Colonic mucosa (tissue), 4 donors: Measurements from ENCODE around the gene KRTAP10-3. TPM values are rescaled to one million over a fixed set of nuclear protein-coding genes. Genes with fewer than 3 reads are reported as not detected.

Source experiments
- DNase-seq: peaks from one replicate; pipeline ENCODE4 v3.0.0-alpha.2; 2020
- H3K27ac ChIP-seq: fragments of 200-600 bp; one replicate; pipeline ENCODE4 v1.8.0; 2021
- H3K27me3 ChIP-seq: fragments of 200-600 bp; one replicate; pipeline ENCODE4 v1.8.0; 2021
- H3K36me3 ChIP-seq: fragments of 200-600 bp; one replicate; pipeline ENCODE4 v1.8.0; 2021
- H3K4me1 ChIP-seq: fragments of 200-600 bp; one replicate; pipeline ENCODE4 v1.8.0; 2021; ENCODE audit warnings: mild to moderate bottlenecking
- H3K4me3 ChIP-seq: fragments of 200-600 bp; one replicate; pipeline ENCODE4 v1.8.0; 2021
- H3K9ac ChIP-seq, 2 donors: one replicate each; pipeline ENCODE4 v1.7.0; 2013; ENCODE audit warnings: control low read depth in 2 of 2, low read depth in 2 of 2, low read length in 2 of 2
- H3K9me3 ChIP-seq: fragments of 200-600 bp; one replicate; pipeline ENCODE4 v1.8.0; 2021
- intact Hi-C: fragments of 100-400 bp; cut with DNase I; formaldehyde crosslinking; loops from one replicate; pipeline ENCODE4 v1.14.1; 2022
- total RNA-seq, 2 donors: library from RNA; stranded (reverse); fragmentation: NEBNext Ultra II Directional in 1 of 2; extraction: Animal tissue kit (Norgen Biotek cat#: 25700) in 1 of 2; gene quantifications; one replicate each; pipeline ENCODE4 v1.2.1, GENCODE V29; 2021
- TF ChIP-seq, protein P1 (sequence below): fragments of 200-600 bp; IDR thresholded peaks from one replicate; pipeline ENCODE4 v1.8.0; 2022; ENCODE audit warnings: antibody characterized with exemption, mild to moderate bottlenecking
- donor health status: healthy.
- donor health status: DM: no; HTN: no; CAD: no.
- donor health status: DM: no; HTN: no; CAD: no.

Gene KRTAP10-3
- total RNA-seq, 2 donors from 2014 or later = not detected

DNA sequence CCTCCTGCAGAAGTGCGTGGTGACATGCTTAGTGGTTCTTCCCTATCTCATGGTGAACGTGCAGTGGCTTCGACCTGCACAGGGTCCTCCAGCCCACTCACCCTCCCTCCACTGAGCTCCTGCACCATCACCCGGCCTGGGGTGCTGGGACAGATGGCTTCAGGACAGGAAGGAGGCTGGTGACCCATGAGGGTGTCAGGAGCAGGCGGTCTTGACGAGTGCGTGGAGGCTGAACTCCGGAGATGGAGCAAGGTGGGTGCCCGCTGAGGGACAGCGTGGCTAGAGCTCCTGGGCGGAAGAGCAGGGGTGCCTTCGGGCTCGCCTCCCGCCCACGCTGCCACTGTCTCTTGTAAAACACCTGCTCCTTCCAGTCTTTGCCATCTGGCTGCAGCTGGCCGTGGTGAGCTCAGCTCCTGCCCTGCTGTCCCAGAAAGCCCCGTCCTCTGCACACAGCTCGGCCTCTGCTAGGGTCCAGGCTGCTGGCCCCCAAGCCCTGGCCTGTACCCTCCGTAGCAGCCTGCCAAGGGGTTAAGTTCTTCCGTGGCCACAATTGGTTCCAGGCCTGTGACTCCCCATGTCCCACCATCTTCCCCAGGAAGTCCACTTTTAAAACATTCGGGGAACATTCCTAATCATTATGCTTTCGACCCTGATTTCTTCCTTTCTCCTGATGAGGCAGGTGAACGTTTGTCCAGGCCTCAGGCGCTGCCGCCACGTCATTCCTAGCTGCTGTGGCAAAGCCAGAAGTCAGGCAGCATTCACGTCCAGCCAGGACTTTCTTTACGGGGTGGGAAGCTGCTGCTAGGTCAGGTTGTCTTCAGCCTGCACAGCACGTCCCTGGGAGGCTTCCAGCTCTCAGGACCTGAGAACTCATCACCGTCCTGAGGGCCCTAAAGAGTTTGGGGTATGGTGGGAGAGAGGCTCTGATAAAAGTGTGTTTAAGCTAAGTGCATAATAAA is 26.7 kb downstream of the KRTAP10-3 start:
- intact Hi-C loops = no loop called here
- Histone ChIP-seq H3K4me1 (no peaks in the 10 kb centered on the region), H3K27ac (no peak overlapping the region), H3K9ac (no peak overlapping the region), H3K36me3 (no peaks in the 10 kb centered on the region), H3K9me3 (no peaks in the 10 kb centered on the region), H3K4me3 (no peak overlapping the region), H3K27me3 (no peaks in the 10 kb centered on the region)
- TF ChIP-seq, protein P1, sequence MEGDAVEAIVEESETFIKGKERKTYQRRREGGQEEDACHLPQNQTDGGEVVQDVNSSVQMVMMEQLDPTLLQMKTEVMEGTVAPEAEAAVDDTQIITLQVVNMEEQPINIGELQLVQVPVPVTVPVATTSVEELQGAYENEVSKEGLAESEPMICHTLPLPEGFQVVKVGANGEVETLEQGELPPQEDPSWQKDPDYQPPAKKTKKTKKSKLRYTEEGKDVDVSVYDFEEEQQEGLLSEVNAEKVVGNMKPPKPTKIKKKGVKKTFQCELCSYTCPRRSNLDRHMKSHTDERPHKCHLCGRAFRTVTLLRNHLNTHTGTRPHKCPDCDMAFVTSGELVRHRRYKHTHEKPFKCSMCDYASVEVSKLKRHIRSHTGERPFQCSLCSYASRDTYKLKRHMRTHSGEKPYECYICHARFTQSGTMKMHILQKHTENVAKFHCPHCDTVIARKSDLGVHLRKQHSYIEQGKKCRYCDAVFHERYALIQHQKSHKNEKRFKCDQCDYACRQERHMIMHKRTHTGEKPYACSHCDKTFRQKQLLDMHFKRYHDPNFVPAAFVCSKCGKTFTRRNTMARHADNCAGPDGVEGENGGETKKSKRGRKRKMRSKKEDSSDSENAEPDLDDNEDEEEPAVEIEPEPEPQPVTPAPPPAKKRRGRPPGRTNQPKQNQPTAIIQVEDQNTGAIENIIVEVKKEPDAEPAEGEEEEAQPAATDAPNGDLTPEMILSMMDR = no peak
- no peak for DNase-seq

DNA sequence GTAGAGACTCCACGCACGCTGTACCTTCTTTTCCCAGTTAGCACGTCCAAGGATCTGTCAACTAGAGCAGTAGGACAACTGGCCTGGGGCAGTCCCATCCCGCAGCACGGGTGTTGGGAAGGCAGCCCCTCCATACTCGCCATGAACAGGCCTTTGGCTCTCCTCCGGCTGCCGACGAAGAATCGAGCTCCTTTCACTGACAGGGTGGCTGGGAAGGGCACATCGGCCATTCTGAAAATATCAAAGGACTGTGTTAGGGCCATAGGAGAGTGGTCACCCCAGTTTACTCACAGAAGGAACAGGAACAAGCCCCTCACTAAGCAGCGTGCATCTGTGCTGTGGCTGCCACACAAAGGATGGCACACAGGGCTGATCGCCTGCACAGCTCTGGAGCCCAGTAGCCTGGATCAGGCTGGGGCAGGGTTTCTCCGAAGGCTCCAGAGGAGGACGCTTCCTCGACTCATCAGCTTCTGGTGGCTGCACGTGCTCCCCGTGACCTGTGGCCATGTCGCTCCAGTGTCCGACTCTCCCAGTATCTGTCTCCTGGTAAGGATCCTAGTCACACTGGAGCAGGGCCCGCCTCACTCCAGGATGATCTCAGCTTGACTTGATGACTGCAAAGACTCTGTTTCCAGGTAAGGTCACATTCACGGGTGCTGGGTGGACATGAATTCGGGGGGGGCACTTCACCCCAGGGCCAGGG is 27.5 kb downstream of the KRTAP10-3 start:
- Histone ChIP-seq H3K9ac (no peak overlapping the region), H3K27me3 (no peaks in the 10 kb centered on the region), H3K9me3 (no peaks in the 10 kb centered on the region), H3K4me1 (no peaks in the 10 kb centered on the region), H3K4me3 (no peak overlapping the region), H3K27ac (no peak overlapping the region), H3K36me3 (no peaks in the 10 kb centered on the region)
- DNase-seq = no peak
- intact Hi-C loops = no loop called here
- TF ChIP-seq, protein P1 = no peak

DNA sequence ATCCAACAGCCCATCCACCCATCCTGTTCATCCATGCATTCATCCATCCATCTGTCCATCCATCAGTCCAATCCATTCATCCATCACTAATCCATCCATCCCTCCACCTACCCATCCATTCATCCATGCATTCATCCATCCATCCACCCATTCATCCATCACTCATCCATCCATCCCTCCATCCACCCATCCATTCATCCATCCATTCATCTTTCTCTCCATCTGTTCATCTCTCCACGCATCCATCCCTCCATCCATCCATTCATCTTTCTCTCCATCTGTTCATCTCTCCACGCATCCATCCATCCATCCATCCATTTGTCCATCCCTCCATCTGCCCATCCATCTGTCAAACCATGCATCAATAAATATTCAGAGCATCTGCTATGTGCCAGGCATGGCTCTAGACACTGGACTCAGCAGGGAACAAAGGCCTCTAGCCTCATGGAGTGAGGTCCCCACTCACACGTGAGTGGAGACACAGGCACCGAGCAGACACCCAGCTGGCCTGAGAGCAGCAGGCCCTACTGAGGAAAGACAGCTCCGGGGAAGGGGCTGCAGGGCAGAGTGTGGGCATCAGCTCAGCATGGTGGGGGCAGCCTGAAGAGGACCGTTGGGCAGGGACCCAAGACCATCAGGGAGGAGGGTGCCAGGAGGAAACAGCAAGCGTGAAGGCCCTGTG is 28.2 kb downstream of the KRTAP10-3 start:
- Histone ChIP-seq H3K9ac (no peak overlapping the region), H3K9me3 (no peaks in the 10 kb centered on the region), H3K4me3 (no peak overlapping the region), H3K27ac (no peak overlapping the region), H3K27me3 (no peaks in the 10 kb centered on the region), H3K4me1 (no peaks in the 10 kb centered on the region), H3K36me3 (no peaks in the 10 kb centered on the region)
- TF ChIP-seq, protein P1 = no peak
- intact Hi-C loops = no loop called here
- DNase-seq = no peak

DNA sequence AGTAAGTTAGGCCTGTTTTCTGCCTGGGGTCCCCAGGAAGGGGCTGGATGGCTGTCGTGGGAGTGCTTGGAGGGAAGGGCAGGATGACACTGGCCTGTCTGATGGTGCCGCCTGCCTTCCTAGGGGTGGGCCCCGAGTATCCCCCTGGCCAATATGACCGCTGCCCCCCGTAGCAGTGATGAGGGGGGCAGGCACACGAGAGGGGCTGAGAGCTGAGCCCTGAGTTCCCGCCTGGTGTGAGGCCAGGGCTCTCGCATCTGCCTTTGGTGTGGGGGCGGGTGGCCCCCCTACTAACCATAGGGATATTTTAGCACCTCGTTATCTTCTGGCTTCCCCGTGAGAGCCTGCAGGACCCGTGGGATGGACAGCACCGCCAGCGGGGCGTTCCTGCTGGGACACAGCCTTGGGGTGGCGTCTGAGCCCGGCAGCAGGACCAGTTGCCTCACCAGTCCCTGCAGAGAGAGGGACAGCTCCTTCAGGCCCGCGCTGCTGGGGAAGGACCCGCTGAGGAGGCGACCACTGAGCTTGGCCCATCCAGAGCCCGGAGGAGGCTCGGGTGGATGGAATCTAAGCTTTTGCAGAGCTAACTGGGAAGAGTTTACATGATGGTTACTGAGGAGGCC is 29.0 kb downstream of the KRTAP10-3 start:
- Histone ChIP-seq H3K27me3 (no peaks in the 10 kb centered on the region), H3K36me3 (no peaks in the 10 kb centered on the region), H3K9me3 (no peaks in the 10 kb centered on the region), H3K27ac (no peak overlapping the region), H3K9ac (no peak overlapping the region), H3K4me1 (no peaks in the 10 kb centered on the region), H3K4me3 (no peak overlapping the region)
- no peak for DNase-seq
- intact Hi-C loops = no loop called here
- TF ChIP-seq, protein P1 = no peak

DNA sequence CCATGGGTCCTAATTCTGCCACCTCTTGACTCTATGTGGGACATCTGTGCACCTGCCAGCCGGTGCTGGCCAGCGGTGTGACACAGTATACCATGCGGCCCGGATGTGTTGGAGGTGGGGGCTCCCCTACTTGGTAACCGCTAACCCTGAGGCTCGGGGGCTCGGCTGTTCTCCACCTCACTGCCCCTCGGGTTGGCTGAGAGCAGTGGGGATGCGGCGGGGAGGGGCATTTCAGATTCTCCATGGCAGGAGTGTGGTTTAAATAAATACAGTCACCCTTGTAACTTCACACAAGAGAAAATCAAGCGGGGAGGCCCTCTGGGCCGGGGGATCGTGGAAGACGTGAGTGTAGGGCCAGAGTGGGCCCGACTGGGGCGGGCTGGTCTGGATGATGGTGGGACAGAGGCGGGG is 29.6 kb downstream of the KRTAP10-3 start:
- H3K27ac ChIP-seq = no peak overlapping the region
- DNase-seq = no peak
- TF ChIP-seq, protein P1 = no peak
- no peaks in the 10 kb centered on the region for H3K27me3 ChIP-seq
- H3K4me3 ChIP-seq = no peak overlapping the region
- H3K9me3 ChIP-seq = no peaks in the 10 kb centered on the region
- no peaks in the 10 kb centered on the region for H3K4me1 ChIP-seq
- H3K9ac ChIP-seq = no peak overlapping the region
- no peaks in the 10 kb centered on the region for H3K36me3 ChIP-seq
- intact Hi-C loops = no loop called here
